ENCODE data around the gene TNFRSF25. TPM values are rescaled to one million over a fixed set of nuclear protein-coding genes. Genes with fewer than 3 reads are reported as not detected.
A peak's percentile ranks its signal among the peaks of the same experiment; 100 is the strongest.

TNFRSF25 gene
- total and polyA plus RNA-seq, 8 donors: 5.6 to 34.8 (median 23.3) TPM

- no peak for TF ChIP-seq CTCF (IDR thresholded peaks at IDR 0.05)
- peaks cover 44 to 100% of the 10 kb centered on the region in 2 donors for H3K27me3 ChIP-seq
- DNase-seq: peak in 1 of 4 donors; percentile 76
- intact Hi-C loops (cut with DNase I): no loop called here
- no peak within 1 kb of the TSS for H3K4me3 ChIP-seq
- H3K9me3 ChIP-seq: no peaks in the 10 kb centered on the region
- H3K36me3 ChIP-seq: no peaks in the 10 kb centered on the region
- peak; percentile 41 for ATAC-seq
- no peak within 1 kb of the TSS for H3K27ac ChIP-seq
- peaks cover 15 to 33% of the 10 kb centered on the region in 2 donors for H3K4me1 ChIP-seq
Measured at GRCh38 chr1:6424619-6425593, 41.1 kb downstream of the TNFRSF25 start, which contains the start of gene ESPN. Gene ESPN (plus strand): TSS chr1:6424776. CDS start chr1:6424956, 180 bp downstream.

GRCh38 chr1:6424000-6424565 is 41.9 kb downstream of the TNFRSF25 start:
- Histone ChIP-seq H3K9me3 (no peaks in the 10 kb centered on the region), H3K27ac (no peak overlapping the region), H3K4me3 (no peak overlapping the region), H3K27me3 (peaks cover 52 to 100% of the 10 kb centered on the region in 2 donors), H3K4me1 (peaks cover 21 to 41% of the 10 kb centered on the region in 2 donors), H3K36me3 (no peaks in the 10 kb centered on the region)
- TF ChIP-seq CTCF (IDR thresholded peaks at IDR 0.05): no peak
- DNase-seq (peak in 1 of 4 donors; percentile 71), ATAC-seq (no peak)
- intact Hi-C loops (cut with DNase I): no loop called here

GRCh38 chr1:6423321-6423999 is 42.5 kb downstream of the TNFRSF25 start:
- Histone ChIP-seq H3K27ac (no peak overlapping the region), H3K36me3 (no peaks in the 10 kb centered on the region), H3K9me3 (no peaks in the 10 kb centered on the region), H3K4me1 (peaks cover 24 to 46% of the 10 kb centered on the region in 2 donors), H3K4me3 (no peak overlapping the region), H3K27me3 (peaks cover 59 to 100% of the 10 kb centered on the region in 2 donors)
- TF ChIP-seq CTCF (IDR thresholded peaks at IDR 0.05): peak; percentile 57 to 74
- ATAC-seq (peak; percentile 76), DNase-seq (peak in 2 of 4 donors; percentile 49 to 85)
- intact Hi-C loops (cut with DNase I): no loop called here

GRCh38 chr1:6421266-6421665 is 44.7 kb downstream of the TNFRSF25 start:
- no peak for TF ChIP-seq CTCF (IDR thresholded peaks at IDR 0.05)
- peaks cover 24 to 46% of the 10 kb centered on the region in 2 donors for H3K4me1 ChIP-seq
- no peak for ATAC-seq
- no peaks in the 10 kb centered on the region for H3K36me3 ChIP-seq
- H3K27me3 ChIP-seq: peaks cover 76 to 100% of the 10 kb centered on the region in 2 donors
- intact Hi-C loops (cut with DNase I): no loop called here
- no peaks in the 10 kb centered on the region for H3K9me3 ChIP-seq
- H3K27ac ChIP-seq: no peak overlapping the region
- no peak overlapping the region for H3K4me3 ChIP-seq
- no peak for DNase-seq

All from left lung (tissue), 10 donors.